Fibroblast of skin of left quadriceps (primary cell): Measurements from ENCODE around the gene EXOC6B.

ENCODE experiments used
- DNase-seq, 2 experiments: peaks; one replicate each; pipeline ENCODE4 v3.0.0-alpha.2; 2013; ENCODE audit warnings: low read depth in 2 of 2

EXOC6B gene

DNA sequence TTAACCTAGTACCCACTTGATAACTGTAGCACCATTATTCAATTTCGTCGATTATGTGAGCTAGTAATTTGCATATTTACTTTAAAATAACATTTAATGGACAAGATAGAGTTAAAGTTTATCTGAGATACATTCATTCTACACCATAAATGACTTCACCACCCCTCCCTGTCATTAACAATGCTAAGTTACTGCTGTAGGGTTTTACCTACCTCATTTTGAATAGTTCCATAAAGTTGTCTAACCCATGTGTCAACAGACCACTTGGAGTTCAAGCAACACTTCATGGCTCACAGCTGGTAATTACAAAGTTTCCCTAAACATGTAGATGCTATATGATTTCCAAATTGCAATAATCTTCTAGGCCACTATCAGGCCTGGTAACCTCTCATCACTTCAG is 550.7 kb downstream of the EXOC6B start:
- no peak for DNase-seq

DNA sequence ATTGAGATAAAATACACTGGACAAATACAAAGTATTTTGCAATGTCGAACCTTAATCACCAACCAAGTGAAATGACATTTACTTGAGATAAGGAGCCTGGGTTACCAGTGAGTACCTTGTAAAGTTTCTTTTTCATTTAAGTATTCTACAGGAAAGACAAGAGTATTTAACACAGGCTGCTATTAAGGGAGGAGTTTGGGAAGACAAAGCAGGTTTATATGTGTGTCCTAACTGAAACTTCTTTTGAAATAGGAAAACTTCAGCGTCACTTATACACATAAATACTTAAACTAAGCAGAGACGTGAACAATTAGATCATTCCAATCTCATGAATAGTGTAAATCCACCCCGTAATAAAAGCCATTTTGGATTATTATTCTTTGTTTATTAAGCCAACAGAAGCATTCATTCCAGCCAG is 551.4 kb downstream of the EXOC6B start:
- DNase-seq, result no peak

DNA sequence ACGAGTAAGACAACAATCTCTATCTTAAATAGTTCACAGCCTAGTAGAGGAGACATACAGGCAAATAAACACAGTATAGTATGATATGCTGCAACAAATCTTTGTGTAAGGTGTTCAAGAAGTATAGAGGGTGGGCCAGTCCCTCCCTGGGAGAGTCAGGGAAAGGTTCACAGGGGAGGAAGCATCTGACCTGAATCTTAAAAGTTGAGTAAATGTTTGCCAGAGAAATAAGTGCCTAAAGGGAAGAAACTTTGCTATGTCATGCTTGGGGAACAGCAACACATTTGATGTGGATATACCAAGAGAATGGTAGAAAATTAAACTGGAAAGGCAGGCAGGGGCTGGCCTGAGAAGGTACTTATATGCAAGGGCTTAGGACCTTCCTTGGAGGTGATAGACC is 552.4 kb downstream of the EXOC6B start:
- no peak for DNase-seq

DNA sequence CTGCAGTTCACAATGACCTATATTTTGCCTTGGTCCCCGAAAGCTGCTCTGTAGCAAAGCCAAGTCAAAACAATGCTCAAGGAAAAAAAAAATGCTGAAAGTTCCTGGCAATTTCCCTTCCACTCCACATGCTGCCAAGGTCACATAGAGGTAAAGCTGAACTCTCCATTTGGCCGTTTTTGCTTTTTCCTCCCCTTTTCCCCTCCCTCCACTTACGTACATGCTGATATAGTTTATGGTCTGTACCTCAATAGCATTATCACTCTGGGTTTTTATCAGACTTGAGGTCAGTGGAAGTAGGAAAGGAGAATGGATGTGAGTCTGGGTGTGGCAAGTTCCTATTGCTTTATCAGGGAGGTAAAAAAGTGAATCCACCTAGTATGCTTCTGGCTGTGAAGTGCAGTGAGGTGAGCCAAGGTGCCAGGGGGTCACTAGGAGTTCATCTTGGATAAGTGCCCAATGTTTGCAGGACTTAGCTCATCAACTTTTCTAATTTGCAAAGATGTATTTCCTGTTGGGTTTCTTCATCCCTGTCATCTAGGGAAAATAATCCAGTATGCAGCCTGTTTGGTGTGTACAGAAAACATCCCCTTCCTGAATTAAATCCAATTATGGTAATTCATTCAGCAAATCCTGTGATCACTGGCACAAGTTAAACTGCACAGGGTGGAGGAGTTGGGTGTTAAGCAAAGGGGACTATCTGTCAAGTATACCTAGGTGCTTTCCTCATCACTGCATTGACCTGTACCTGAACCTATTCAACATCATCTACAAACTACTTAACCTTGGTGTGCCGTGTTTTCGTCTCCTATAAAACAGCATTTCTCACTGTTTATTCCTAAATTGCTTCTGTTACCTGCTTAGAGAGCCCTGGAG is 553.8 kb downstream of the EXOC6B start:
- no peak for DNase-seq

DNA sequence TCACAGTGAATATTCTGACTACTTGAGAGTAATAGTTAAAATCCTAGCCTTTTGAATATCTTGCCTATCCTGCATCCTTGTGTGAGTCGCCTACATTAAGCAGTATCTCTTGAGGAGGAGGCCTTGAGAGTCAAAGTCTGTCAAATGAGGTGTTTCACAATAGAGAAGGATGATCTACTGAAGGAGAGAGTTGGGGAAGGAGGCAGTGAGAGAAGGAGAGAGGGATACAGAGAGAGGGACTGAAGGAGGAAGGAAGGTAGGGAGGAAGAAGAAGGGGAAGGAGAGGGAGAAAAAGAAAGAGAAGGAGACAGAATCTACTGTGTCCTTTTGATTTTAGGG is 554.6 kb downstream of the EXOC6B start:
- DNase-seq, result no peak

DNA sequence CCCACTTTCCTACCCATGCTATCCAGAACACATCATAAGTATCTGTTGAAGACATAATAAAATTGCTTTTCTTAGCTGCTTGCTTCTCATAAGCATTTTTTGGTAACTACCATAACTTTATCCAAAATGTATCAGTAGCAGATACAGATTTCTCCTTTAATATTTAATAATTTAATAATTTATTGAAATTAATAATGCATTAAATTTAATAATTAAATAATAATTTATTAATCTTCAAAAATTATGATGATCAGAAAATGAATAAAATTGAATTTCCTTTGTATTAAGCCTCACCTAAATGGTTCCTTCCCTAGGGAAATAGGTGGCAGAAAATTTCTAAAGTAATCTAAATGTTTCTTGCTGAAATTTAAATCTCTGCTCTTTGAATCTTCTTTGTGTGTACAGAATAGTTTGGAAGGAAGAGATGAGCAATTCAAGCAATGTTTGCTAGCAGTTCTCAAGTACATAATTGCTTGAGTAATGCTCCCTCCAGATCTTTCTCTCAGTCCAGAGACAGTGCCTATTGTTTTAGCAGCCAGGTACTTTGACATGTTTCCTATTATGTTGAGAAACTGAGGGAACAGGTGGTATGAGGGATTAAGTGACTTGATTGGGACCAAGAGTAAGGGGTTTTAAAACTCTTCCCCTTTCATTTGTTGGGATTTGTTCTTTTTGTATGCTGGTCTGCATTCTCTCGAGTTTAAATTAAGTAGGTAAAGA is 555.1 kb downstream of the EXOC6B start:
- DNase-seq, result no peak

DNA sequence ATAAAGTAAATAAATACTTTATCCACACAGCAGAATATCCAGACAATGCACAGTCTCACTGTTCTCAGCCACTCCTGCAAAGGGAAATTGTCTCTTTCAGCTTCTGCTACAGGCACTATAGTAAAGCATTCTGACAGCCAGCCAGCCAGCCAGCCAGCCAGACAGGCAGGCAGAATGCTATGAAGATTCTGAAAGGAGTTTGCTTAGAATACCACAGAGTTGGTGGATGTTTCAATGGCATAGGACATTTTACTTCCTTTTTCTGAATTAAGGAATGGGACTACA is 562.1 kb downstream of the EXOC6B start:
- no peak for DNase-seq

DNA sequence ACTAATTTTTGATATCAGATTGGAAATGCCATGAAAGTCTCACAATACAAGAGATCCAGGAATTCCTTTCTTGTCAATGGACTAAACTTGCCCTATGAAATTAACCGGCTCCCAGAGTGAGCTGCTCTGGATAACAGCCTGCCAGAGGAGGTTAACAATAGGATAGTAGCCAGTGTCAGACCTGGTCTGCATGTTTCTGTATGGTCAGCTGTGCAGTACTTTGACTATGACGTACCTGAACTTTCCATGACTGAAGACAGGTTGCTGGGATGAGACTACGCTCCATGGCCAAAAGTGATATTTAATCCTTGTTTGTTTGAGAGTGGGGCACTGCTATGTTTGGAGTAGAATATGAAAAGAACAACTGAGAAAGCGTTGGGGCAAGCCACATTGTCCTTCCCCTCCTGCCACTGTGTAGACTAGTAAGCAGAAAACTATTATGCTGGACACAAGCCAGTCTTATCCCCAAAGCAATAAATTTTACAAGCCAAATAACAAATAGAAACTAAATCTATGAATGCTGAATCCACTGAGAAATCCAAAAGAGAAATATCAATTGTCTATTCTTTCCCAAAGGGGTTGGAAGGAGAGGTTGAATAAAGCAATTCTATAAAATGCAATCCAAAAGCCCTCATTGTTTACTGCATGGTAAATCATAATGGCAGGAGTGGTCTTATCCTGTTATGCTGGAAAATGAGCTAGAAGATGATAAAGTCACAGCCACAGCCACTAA is 562.6 kb downstream of the EXOC6B start:
- no peak for DNase-seq

DNA sequence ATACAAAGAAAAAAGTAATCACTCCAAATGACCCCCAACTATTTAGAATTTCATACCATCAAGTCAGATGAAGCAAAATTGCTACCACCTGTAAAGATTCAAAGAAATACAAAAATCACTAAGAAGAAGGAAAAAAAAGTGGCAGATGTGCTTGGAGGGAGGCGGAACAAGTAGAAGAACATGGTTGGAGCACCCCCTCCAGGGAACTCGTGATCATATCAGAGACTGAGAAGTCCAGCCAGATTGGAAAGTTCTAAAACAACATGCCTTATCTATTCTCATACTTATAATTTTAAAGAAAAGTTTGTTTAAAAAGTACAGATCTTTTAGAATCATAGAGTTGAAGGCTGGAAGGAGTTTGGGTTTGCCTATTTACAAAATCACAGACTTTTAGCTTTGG is 564.8 kb downstream of the EXOC6B start:
- no peak for DNase-seq

DNA sequence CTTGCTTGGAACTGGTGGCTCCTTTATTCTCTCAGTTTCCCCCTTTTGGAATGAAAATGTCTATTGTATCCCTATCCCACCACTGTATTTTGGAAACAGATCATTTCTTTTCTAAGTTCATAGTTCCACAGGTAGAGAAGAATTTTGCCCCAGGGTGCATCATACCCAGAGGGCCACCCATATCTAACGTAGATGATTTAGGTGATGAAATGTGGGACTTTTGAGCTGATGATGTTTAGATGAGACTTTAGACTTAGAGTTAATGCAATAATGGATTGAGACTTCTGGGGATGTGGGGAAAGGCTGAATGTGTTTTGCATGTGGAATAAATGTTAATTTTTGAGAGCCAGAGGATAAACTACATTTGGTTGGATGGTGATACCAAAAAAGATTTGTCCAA is 570.3 kb downstream of the EXOC6B start:
- no peak for DNase-seq

DNA sequence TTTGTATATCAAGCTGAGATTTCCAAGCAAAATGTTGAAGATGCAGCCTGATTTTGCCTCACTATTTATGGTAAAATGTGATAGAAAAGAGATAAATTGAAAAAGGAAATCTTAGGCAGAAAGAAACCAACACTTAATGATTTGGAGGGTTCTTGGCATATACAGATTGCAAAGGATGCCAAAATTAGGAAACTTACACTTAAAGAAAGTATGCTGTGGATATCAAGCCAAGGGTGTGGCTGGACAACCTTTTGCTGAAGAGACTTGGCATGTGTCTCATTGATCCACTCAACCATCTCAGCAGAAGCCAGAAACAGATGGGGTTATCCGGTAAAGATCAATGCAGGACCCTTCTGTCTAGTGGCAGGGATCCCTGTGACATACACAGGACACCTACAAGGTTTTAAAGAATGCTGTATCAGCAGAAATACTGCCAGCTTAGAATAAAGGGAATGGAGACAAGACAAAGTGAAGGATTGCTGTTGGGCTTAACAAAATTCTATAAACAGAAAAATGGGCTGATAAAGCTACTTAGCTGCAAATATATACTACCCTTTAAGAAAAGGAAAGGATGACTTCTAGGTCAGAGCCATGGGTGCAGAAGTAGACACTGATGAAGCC is 570.9 kb downstream of the EXOC6B start:
- no peak for DNase-seq

DNA sequence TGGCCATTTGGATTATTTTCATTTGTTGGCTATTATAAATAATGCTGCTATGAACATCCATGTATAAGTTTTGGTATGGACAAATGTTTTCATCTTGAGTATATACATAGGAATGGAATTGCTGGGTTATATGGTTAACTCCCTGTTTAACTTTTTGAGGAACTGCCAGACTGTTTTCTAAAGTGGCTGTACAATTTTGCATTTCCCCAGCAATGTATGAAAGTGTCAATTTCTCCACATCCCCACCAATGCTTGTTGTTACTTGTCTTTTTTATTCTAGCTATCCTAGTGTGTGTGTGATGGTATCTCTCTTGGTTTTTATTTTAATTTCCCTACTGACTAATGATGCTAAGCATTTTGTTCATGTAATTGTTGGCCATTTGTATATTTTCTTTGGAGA is 587.5 kb downstream of the EXOC6B start:
- no peak for DNase-seq

DNA sequence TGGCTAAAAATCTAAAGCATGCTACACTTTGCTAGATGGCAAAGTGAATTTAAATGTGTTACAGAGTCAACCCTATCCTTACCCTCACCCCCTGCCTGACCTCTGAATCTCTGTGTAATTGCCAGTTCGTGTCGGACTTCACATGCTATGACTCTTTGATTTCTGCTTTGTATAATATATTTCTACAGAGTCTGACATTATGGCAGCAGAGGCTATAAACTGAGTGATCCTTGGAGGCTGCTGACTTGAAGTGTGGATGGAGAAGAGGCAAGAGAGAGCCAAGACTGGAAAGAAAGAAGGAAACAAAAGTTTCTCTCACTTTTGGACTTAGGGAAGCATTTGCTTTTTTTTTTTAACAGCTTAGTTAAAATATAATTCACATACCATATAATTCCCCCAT is 588.3 kb downstream of the EXOC6B start:
- DNase-seq, result no peak

DNA sequence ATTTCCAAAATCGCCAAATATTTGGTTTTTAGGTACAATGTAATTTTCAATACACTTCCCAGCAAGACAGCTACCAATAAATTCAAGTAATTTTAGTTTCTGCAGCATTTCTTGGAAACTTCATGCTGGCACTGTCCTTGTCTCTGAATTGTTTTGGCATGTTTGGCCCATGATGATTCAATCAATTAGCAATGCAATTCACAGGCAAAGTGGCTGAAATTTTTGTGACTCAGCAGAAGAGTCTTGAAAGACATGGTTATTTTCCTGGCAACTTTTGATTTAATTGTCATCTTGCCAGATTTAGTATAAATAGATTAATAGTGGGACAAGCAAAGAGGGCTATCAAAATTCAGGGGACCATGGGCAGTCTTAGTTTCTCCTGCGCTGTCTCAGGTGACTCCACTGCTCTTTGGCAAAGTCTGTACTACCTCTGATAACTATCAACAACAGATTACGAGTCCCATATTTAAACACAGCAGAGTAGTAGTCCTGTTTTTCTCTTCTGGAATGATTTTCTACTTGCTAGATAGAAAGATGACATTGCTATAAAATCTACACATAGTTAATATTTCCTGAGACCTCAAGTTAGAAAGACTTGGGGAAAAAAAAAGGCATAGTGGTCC is 589.3 kb downstream of the EXOC6B start:
- peak; percentile 77 to 83 for DNase-seq

DNA sequence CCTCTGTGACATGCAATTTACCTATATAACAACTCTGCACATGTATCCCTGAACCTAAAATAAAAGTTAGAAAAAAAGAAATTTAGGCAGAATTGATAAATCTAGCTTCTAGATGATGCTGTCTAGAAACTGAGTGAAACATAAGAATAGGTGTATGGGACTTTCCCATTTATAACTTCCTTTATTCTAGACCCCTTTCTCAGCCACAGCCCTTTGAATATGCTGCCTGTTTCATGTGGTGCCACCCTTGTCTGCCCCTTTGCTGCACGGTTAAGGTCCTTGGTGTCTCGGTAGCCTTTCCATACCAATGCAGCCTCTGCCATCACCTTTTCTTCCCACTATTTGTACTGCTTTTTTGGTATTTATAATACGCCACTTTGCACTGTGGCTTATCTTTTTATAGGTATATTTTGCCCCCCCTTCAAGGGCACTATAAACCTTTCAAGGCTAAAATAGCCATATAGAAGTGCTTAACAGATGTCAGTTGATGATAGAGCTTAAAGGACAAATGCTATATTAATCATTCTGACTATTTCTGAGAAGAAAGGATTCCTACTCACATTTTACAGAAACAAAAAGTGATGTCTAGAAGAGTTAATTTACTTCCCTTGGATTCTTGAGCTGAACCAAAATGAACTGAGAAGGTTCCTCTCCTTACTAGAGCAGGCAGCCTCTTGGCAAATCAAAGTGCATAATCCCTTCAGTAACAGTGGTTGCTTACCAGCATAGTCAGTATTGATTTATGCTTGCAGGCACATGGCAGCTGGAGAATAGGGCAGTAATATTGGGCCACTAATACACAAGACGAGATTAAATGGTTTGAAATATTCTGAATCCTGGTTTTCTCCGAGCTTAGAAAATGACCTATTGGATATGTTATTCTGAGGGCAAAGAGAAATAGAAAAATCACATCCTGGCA is 590.1 kb downstream of the EXOC6B start:
- no peak for DNase-seq

DNA sequence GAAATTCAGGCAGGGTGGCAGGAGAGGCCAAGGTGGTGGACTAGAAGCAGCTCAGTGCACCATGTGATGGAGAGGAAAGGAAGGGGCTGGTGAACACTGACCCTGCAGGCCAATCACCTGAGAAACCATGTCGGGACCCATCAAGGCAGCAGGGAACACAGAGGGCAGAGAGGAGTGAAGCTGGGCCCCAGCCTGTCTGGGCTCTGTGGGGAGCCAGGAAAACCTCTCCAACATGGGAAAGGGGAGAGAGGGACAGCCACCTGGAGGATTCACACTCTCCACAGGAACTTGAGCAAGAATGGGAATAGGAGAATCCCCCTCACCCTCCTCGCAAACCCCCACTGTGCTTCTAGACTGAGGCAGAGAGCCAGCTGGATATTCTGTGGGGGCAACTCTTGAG is 592.6 kb downstream of the EXOC6B start:
- no peak for DNase-seq

DNA sequence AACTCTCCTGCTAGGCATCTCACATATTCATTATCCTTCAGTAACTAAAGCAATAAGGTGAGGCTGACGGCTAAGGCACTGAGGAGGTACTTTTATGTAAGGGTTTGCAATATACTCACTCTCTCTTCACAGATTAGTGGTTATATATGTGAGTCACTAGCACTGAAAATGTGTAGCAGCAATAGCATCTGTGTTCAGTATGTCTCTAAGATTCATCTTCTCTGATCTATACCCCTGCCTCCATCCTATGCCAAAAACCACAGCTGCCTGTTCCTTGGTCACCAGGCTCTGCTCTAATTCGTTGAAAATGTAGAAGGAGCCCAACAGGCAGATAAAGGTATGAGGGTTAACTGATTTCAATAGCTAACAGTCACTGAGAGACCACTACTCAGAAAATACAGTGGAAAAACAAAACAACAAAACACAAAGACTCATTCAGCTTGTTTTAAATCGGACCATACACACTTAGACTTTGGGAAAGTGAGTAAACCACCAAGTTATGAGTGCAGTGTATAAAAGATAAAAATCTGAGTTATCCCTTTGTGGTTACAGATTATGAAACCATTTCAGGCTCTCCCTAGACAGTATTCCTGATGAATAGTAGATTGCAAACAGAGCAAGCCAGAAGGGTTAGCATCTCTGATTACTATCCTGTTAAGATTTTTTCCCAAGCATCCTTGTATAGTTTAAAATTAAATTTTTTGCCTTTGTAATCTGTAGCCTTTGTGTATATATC is 602.8 kb downstream of the EXOC6B start:
- DNase-seq, result peak; percentile 85 to 86

DNA sequence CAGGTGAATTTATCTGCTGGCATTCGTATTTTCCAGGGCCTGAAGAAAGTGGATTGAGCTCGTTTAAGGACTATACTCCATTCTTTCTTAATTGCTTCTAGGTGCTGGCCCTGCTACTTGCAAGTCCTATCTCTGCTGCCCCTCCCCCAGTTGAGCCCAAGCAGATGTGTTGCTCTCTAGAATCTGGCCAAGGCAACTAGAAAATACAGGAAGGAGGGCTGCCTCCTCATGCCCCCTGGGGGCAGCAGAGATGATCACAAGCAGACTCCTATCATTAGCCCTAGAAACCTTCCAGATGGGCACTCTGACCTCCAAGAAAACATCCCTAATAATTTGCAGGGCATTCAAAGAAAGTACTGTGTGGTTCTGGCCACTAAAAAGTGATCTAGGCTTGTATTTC is 605.7 kb downstream of the EXOC6B start:
- DNase-seq, result no peak

DNA sequence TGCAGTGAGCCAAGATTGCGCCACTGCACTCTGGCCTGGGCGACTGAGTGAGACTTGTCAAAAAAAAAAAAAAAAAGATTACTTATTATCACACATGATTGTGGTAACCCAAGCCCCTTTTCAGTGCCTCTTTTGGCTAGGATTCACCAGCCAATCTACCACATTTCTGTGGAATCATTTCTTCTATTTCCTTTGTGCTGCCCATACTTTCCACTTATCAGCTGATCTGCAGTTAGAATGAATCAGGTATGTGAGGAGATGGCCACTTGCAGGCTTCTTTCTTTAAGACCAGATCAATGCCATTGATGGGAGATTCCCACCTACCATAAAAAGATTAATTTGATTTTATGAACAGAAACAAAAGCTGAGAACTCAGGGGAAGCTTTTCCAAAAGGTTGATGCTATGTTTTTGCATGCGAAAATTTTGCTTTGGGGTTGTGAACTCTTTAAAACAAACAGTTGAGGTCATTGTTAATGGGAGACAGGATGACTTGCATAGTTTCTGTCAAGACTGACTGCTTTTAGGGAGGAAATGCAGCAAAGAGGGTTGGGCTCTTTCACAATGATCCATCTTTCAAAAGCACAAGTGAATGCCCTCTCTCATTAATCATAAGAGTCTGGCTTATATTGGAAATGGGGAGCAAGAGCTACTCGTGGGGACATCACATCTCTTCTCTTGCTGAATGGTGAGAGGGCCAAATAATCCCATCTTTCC is 611.2 kb downstream of the EXOC6B start:
- DNase-seq, result peak; percentile 31 to 39

DNA sequence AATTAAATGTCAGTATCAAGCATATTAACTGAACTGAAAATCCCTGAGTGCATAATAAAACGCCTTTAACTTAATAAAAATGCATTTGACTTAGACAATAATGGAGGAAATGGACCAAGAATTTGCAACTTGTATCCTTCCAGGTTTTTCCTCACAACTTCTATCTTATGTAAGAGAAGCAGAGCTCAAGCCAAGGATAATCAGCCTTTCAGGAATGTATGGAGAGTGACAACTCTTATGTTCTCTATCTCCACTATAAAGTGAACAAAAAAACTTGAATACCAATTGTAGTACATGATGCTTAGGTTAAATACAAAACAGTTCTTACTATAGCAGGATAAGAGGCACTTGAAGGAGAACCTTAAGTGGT is 613.4 kb downstream of the EXOC6B start:
- no peak for DNase-seq
